Effector memory CD4-positive, alpha-beta T cell (primary cell): ENCODE results near the gene SH3BGRL3.

Experiments used
- DNase-seq, 3 donors: peaks; one replicate each; pipeline ENCODE4 v3.0.0-alpha.2; 2020
- H3K27ac ChIP-seq: 2 replicates; pipeline ENCODE4 v1.7.0; 2013; ENCODE audit warnings: mild to moderate bottlenecking, low read length, moderate library complexity; ENCODE audit not compliant: insufficient read depth, poor library complexity, severe bottlenecking
- H3K27me3 ChIP-seq: replicated peaks from 2 replicates; pipeline ENCODE4 v1.7.0; 2013; ENCODE audit warnings: mild to moderate bottlenecking, low read length; ENCODE audit not compliant: insufficient read depth, control insufficient read depth, poor library complexity, severe bottlenecking
- H3K36me3 ChIP-seq: 2 replicates; pipeline ENCODE4 v1.7.0; 2013; ENCODE audit warnings: mild to moderate bottlenecking, low read length, moderate library complexity; ENCODE audit not compliant: control insufficient read depth, insufficient read depth
- H3K4me1 ChIP-seq: 2 replicates; pipeline ENCODE4 v1.7.0; 2013; ENCODE audit warnings: low read length, mild to moderate bottlenecking; ENCODE audit not compliant: control insufficient read depth, insufficient read depth, poor library complexity, severe bottlenecking
- H3K4me3 ChIP-seq: 2 replicates; pipeline ENCODE4 v1.7.0; 2013; ENCODE audit warnings: low read length, low read depth, mild to moderate bottlenecking; ENCODE audit not compliant: insufficient read depth, poor library complexity, severe bottlenecking
- H3K9me3 ChIP-seq: 2 replicates; pipeline ENCODE4 v1.7.0; 2013; ENCODE audit warnings: mild to moderate bottlenecking, low read length, moderate library complexity; ENCODE audit not compliant: control insufficient read depth

Gene SH3BGRL3

GRCh38 chr1:26283871-26284596 is 4.1 kb downstream of the SH3BGRL3 start:
- Histone ChIP-seq H3K36me3 (peaks cover 10% of the 10 kb centered on the region), H3K4me3 (peak overlapping the region; percentile 23), H3K9me3 (no peaks in the 10 kb centered on the region), H3K4me1 (peaks cover 92% of the 10 kb centered on the region), H3K27ac (peak overlapping the region; percentile 89), H3K27me3 (no peaks in the 10 kb centered on the region)
- DNase-seq, result no peak

- H3K36me3 ChIP-seq, result peaks cover 10% of the 10 kb centered on the region
- H3K27me3 ChIP-seq, result no peaks in the 10 kb centered on the region
- DNase-seq, result peak; percentile 87 to 94 (median 90)
- H3K4me3 ChIP-seq, result peak overlapping the region; percentile 23
- no peaks in the 10 kb centered on the region for H3K9me3 ChIP-seq
- H3K27ac ChIP-seq, result peak overlapping the region; percentile 89
- peaks cover 94% of the 10 kb centered on the region for H3K4me1 ChIP-seq
Observed at GRCh38 chr1:26284597-26285347, 4.9 kb downstream of the SH3BGRL3 start.

- Histone ChIP-seq H3K36me3 (peaks cover 10% of the 10 kb centered on the region), H3K27me3 (no peaks in the 10 kb centered on the region), H3K27ac (peak overlapping the region; percentile 89), H3K4me1 (peaks cover 99% of the 10 kb centered on the region), H3K4me3 (no peak overlapping the region), H3K9me3 (no peaks in the 10 kb centered on the region)
- no peak for DNase-seq
Observed at GRCh38 chr1:26285366-26286063, 5.6 kb downstream of the SH3BGRL3 start.

- Histone ChIP-seq H3K9me3 (no peaks in the 10 kb centered on the region), H3K4me1 (peaks cover 99% of the 10 kb centered on the region), H3K27me3 (no peaks in the 10 kb centered on the region), H3K4me3 (no peak overlapping the region), H3K27ac (peak overlapping the region; percentile 89), H3K36me3 (peaks cover 6% of the 10 kb centered on the region)
- no peak for DNase-seq
Observed at GRCh38 chr1:26286064-26286416, 6.2 kb downstream of the SH3BGRL3 start.

GRCh38 chr1:26287033-26287711 is 7.3 kb downstream of the SH3BGRL3 start:
- Histone ChIP-seq H3K27ac (peak overlapping the region; percentile 89), H3K36me3 (no peaks in the 10 kb centered on the region)
- DNase-seq, result peak; percentile 63 to 74 (median 65)

GRCh38 chr1:26287811-26288210 is 7.9 kb downstream of the SH3BGRL3 start:
- Histone ChIP-seq H3K9me3 (no peaks in the 10 kb centered on the region), H3K4me1 (peaks cover 93% of the 10 kb centered on the region), H3K27ac (peak overlapping the region; percentile 89), H3K36me3 (no peaks in the 10 kb centered on the region), H3K4me3 (no peak overlapping the region), H3K27me3 (no peaks in the 10 kb centered on the region)
- no peak for DNase-seq

More at GRCh38 chr1:26287033-26287711, 7.3 kb downstream of the SH3BGRL3 start:
- H3K4me3 ChIP-seq, result no peak overlapping the region
- no peaks in the 10 kb centered on the region for H3K9me3 ChIP-seq
- H3K27me3 ChIP-seq, result no peaks in the 10 kb centered on the region
- H3K4me1 ChIP-seq, result peaks cover 99% of the 10 kb centered on the region

- Histone ChIP-seq H3K4me1 (peaks cover 87% of the 10 kb centered on the region), H3K27ac (peak overlapping the region; percentile 89), H3K36me3 (no peaks in the 10 kb centered on the region), H3K9me3 (no peaks in the 10 kb centered on the region), H3K27me3 (no peaks in the 10 kb centered on the region), H3K4me3 (no peak overlapping the region)
- peak in 1 of 3 donors; percentile 56 for DNase-seq
Observed at GRCh38 chr1:26288311-26288941, 8.5 kb downstream of the SH3BGRL3 start.

GRCh38 chr1:26289158-26290059 is 9.5 kb downstream of the SH3BGRL3 start:
- H3K36me3 ChIP-seq, result no peaks in the 10 kb centered on the region
- peaks cover 77% of the 10 kb centered on the region for H3K4me1 ChIP-seq
- no peak for DNase-seq
- peak overlapping the region; percentile 89 for H3K27ac ChIP-seq
- H3K9me3 ChIP-seq, result no peaks in the 10 kb centered on the region
- H3K27me3 ChIP-seq, result no peaks in the 10 kb centered on the region
- H3K4me3 ChIP-seq, result no peak overlapping the region
